ENCODE data around the gene NFIB.

Gene NFIB

GRCh38 chr9:14240537-14240936 lies 73.4 kb downstream of the NFIB start:
- Histone ChIP-seq H3K27ac (ENCODE audit: low read length) (no peak overlapping the region), H3K79me2 (ENCODE audit: low read length) (no peaks in the 10 kb centered on the region), H3F3A (ENCODE audit: insufficient read depth, low read length) (no peaks in the 10 kb centered on the region), H3K4me2 (ENCODE audit: low read depth, low read length) (no peak overlapping the region), H3K36me3 (replicated peaks; ENCODE audit: insufficient read depth, low read length) (no peaks in the 10 kb centered on the region), H4K20me1 (ENCODE audit: insufficient read depth, low read length) (no peaks in the 10 kb centered on the region), H2AFZ (ENCODE audit: low read length) (no peak overlapping the region), H3K27me3 (replicated peaks; ENCODE audit: insufficient read depth, low read length) (no peaks in the 10 kb centered on the region), H3K9me2 (replicated peaks; ENCODE audit: insufficient read depth, low read length) (no peaks in the 10 kb centered on the region), H3K4me3 (ENCODE audit: low read length) (no peak overlapping the region), H3K9me3 (replicated peaks; ENCODE audit: insufficient read depth, low read length) (no peaks in the 10 kb centered on the region), H3K9ac (ENCODE audit: low read length) (no peak overlapping the region), H3K4me1 (ENCODE audit: low read length) (no peaks in the 10 kb centered on the region)
- no peak for DNase-seq
- no peak for TF ChIP-seq CTCF (IDR thresholded peaks at IDR 0.05; ENCODE audit: low read length)

DNA sequence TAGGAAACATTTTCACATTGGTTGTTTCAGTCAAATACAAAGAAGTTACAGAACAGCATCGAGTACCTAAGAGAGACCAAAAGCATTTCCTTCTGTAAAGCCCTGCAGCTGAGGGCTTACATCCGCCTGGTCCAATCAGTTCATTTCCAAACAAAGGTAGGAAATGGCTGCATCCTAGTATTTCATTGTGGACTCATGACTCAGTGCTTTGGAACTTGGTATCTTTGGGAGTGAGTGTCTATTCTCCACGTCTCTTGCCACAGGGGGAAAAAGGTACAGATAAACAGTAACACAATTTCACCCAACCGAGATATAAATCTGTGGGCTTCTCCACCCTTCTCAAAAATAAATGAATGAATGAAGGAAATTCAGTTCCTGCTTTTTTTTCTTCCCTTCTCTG lies 75.4 kb downstream of the NFIB start:
- Histone ChIP-seq H3K4me2 (ENCODE audit: low read depth, low read length) (no peak overlapping the region), H3K4me1 (ENCODE audit: low read length) (no peaks in the 10 kb centered on the region)
- no peak for DNase-seq

GRCh38 chr9:14238079-14238478 lies 75.9 kb downstream of the NFIB start:
- H3K79me2 ChIP-seq (ENCODE audit: low read length): no peaks in the 10 kb centered on the region
- H3K4me1 ChIP-seq (ENCODE audit: low read length): no peaks in the 10 kb centered on the region
- H3K27ac ChIP-seq (ENCODE audit: low read length): no peak overlapping the region
- DNase-seq: no peak
- no peak overlapping the region for H2AFZ ChIP-seq (ENCODE audit: low read length)
- no peaks in the 10 kb centered on the region for H3K36me3 ChIP-seq (replicated peaks; ENCODE audit: insufficient read depth, low read length)
- H3K4me2 ChIP-seq (ENCODE audit: low read depth, low read length): no peak overlapping the region
- no peak overlapping the region for H3K9ac ChIP-seq (ENCODE audit: low read length)
- H3K9me3 ChIP-seq (replicated peaks; ENCODE audit: insufficient read depth, low read length): no peaks in the 10 kb centered on the region
- no peak for TF ChIP-seq EZH2phosphoT487 (IDR thresholded peaks at IDR 0.05; ENCODE audit: low read length)
- no peak for TF ChIP-seq CTCF (IDR thresholded peaks at IDR 0.05; ENCODE audit: low read length)
- no peak for TF ChIP-seq EZH2 (optimal IDR thresholded peaks at IDR 0.05; ENCODE audit: low read depth, low read length)
- H3F3A ChIP-seq (ENCODE audit: insufficient read depth, low read length): no peaks in the 10 kb centered on the region
- H4K20me1 ChIP-seq (ENCODE audit: insufficient read depth, low read length): no peaks in the 10 kb centered on the region
- H3K27me3 ChIP-seq (replicated peaks; ENCODE audit: insufficient read depth, low read length): no peaks in the 10 kb centered on the region
- H3K9me2 ChIP-seq (replicated peaks; ENCODE audit: insufficient read depth, low read length): no peaks in the 10 kb centered on the region
- no peak overlapping the region for H3K4me3 ChIP-seq (ENCODE audit: low read length)

More for the DNA sequence above, 75.4 kb downstream of the NFIB start:
- H3K79me2 ChIP-seq (ENCODE audit: low read length): no peaks in the 10 kb centered on the region
- no peaks in the 10 kb centered on the region for H3K9me2 ChIP-seq (replicated peaks; ENCODE audit: insufficient read depth, low read length)
- no peak overlapping the region for H3K27ac ChIP-seq (ENCODE audit: low read length)
- H3K27me3 ChIP-seq (replicated peaks; ENCODE audit: insufficient read depth, low read length): no peaks in the 10 kb centered on the region
- H3K36me3 ChIP-seq (replicated peaks; ENCODE audit: insufficient read depth, low read length): no peaks in the 10 kb centered on the region
- H3K4me3 ChIP-seq (ENCODE audit: low read length): no peak overlapping the region
- no peak for TF ChIP-seq CTCF (IDR thresholded peaks at IDR 0.05; ENCODE audit: low read length)
- TF ChIP-seq EZH2phosphoT487 (IDR thresholded peaks at IDR 0.05; ENCODE audit: low read length): no peak
- no peak for TF ChIP-seq EZH2 (optimal IDR thresholded peaks at IDR 0.05; ENCODE audit: low read depth, low read length)
- no peak overlapping the region for H2AFZ ChIP-seq (ENCODE audit: low read length)
- no peak overlapping the region for H3K9ac ChIP-seq (ENCODE audit: low read length)
- H3F3A ChIP-seq (ENCODE audit: insufficient read depth, low read length): no peaks in the 10 kb centered on the region
- no peaks in the 10 kb centered on the region for H3K9me3 ChIP-seq (replicated peaks; ENCODE audit: insufficient read depth, low read length)
- H4K20me1 ChIP-seq (ENCODE audit: insufficient read depth, low read length): no peaks in the 10 kb centered on the region
